Thymus (tissue), 11 donors: ENCODE results near the gene NUP98. TPM values are rescaled to one million over a fixed set of nuclear protein-coding genes. Genes with fewer than 3 reads are reported as not detected.
"Not testable (repeated sequence)": the region's sequence is repeated elsewhere in the genome, so short reads cannot be mapped to it uniquely, and the experiment has no call there.

Experiments used
- DNase-seq, 9 donors: peaks; one replicate each; pipeline ENCODE4 v3.0.0-alpha.2; 2013; ENCODE audit warnings: low spot score in 9 of 9, low read depth in 6 of 9, missing footprints in 1 of 9
- H3K27ac ChIP-seq, 2 donors: one replicate each; pipeline ENCODE4 v1.5.1; 2013; ENCODE audit warnings: control low read depth in 1 of 2, low read depth in 1 of 2, low read length in 1 of 2, mild to moderate bottlenecking in 1 of 2, moderate library complexity in 1 of 2
- H3K27me3 ChIP-seq, 2 donors: one replicate each; pipeline ENCODE4 v1.5.1; 2013; ENCODE audit warnings: low read length in 1 of 2; ENCODE audit not compliant: control insufficient read depth in 2 of 2, insufficient read depth in 1 of 2
- H3K36me3 ChIP-seq, 2 donors: one replicate each; pipeline ENCODE4 v1.5.1; 2013; ENCODE audit warnings: low read length in 1 of 2, mild to moderate bottlenecking in 1 of 2, moderate library complexity in 1 of 2; ENCODE audit not compliant: control insufficient read depth in 2 of 2, insufficient read depth in 2 of 2
- H3K4me1 ChIP-seq, 2 donors: one replicate each; pipeline ENCODE4 v1.5.1; 2013; ENCODE audit warnings: low read length in 2 of 2; ENCODE audit not compliant: control insufficient read depth in 2 of 2, insufficient read depth in 2 of 2
- H3K4me3 ChIP-seq, 2 donors: one replicate each; pipeline ENCODE4 v1.5.1; 2013; ENCODE audit warnings: low read length in 2 of 2, control low read depth in 1 of 2, mild to moderate bottlenecking in 1 of 2
- H3K9me3 ChIP-seq, 2 donors: one replicate each; pipeline ENCODE4 v1.5.1; 2013; ENCODE audit warnings: low read length in 1 of 2, mild to moderate bottlenecking in 1 of 2; ENCODE audit not compliant: control insufficient read depth in 2 of 2, insufficient read depth in 1 of 2
- whole genome bisulfite sequencing: extraction: QIAGEN DNeasy Blood & Tissue Kit; methylation state at CpG from one replicate; pipeline ENCODE4 v1.1.7; 2013; 5-methylcytosine and 5-hydroxymethylcytosine counted together
- polyA plus RNA-seq: library from polyadenylated mRNA; stranded (reverse); fragments of 200-250 nt; gene quantifications from one replicate; pipeline ENCODE4 v1.2.3, GENCODE V29; 2013
- total RNA-seq: library from RNA; stranded (reverse); fragments of 120-200 nt; gene quantifications from one replicate; pipeline ENCODE4 v1.2.4, GENCODE V29; 2013
- donor health status: healthy.

The NUP98 gene
- total and polyA plus RNA-seq, 2 donors = 23.0 to 59.0 TPM

GRCh38 chr11:3822312-3822711 lies 25.0 kb upstream of the NUP98 start:
- WGBS = 97% methylated on average over 7 of the region's 7 CpGs
- peaks cover 0 to 4% of the 10 kb centered on the region in 2 donors for H3K4me1 ChIP-seq
- peaks cover 25 to 28% of the 10 kb centered on the region in 2 donors for H3K36me3 ChIP-seq
- H3K27me3 ChIP-seq = no peaks in the 10 kb centered on the region
- H3K9me3 ChIP-seq = no peaks in the 10 kb centered on the region
- no peak overlapping the region for H3K4me3 ChIP-seq
- no peak overlapping the region for H3K27ac ChIP-seq
- DNase-seq = no peak

- Histone ChIP-seq H3K4me3 (no peak overlapping the region), H3K36me3 (peaks cover 12 to 15% of the 10 kb centered on the region in 2 donors), H3K4me1 (peaks cover 0 to 4% of the 10 kb centered on the region in 2 donors), H3K27ac (no peak overlapping the region), H3K27me3 (no peaks in the 10 kb centered on the region), H3K9me3 (no peaks in the 10 kb centered on the region)
- WGBS = 97% methylated on average over 2 of the region's 2 CpGs
- DNase-seq = no peak
Measured at GRCh38 chr11:3820971-3821370, 23.6 kb upstream of the NUP98 start.

- Histone ChIP-seq H3K4me1 (no peaks in the 10 kb centered on the region), H3K9me3 (no peaks in the 10 kb centered on the region), H3K4me3 (no peak overlapping the region), H3K27me3 (no peaks in the 10 kb centered on the region), H3K27ac (no peak overlapping the region), H3K36me3 (peaks cover 0 to 2% of the 10 kb centered on the region in 2 donors)
- DNase-seq = no peak
- 94% methylated on average over 10 of the region's 10 CpGs for WGBS
Measured at GRCh38 chr11:3817181-3817800, 19.9 kb upstream of the NUP98 start.

GRCh38 chr11:3816673-3817072 lies 19.3 kb upstream of the NUP98 start:
- Histone ChIP-seq H3K4me1 (no peaks in the 10 kb centered on the region), H3K9me3 (no peaks in the 10 kb centered on the region), H3K27ac (no peak overlapping the region), H3K27me3 (no peaks in the 10 kb centered on the region), H3K4me3 (no peak overlapping the region), H3K36me3 (peaks cover 0 to 2% of the 10 kb centered on the region in 2 donors)
- WGBS = 98% methylated on average over 2 of the region's 2 CpGs
- no peak for DNase-seq

GRCh38 chr11:3815845-3816244 lies 18.5 kb upstream of the NUP98 start:
- Histone ChIP-seq H3K4me1 (no peaks in the 10 kb centered on the region), H3K27me3 (no peaks in the 10 kb centered on the region), H3K9me3 (no peaks in the 10 kb centered on the region), H3K4me3 (no peak overlapping the region), H3K27ac (no peak overlapping the region), H3K36me3 (peaks cover 0 to 5% of the 10 kb centered on the region in 2 donors)
- WGBS = 95% methylated on average over 4 of the region's 4 CpGs
- DNase-seq = no peak

GRCh38 chr11:3814832-3815231 lies 17.5 kb upstream of the NUP98 start:
- not testable (repeated sequence) for DNase-seq, H3K4me3 ChIP-seq, H3K4me1 ChIP-seq, H3K9me3 ChIP-seq, H3K27me3 ChIP-seq, H3K36me3 ChIP-seq, H3K27ac ChIP-seq
- WGBS = 98% methylated on average over 5 of the region's 5 CpGs

GRCh38 chr11:3810951-3811350 lies 13.6 kb upstream of the NUP98 start:
- no peak for DNase-seq
- H3K36me3 ChIP-seq = peaks cover 4 to 8% of the 10 kb centered on the region in 2 donors
- no peaks in the 10 kb centered on the region for H3K27me3 ChIP-seq
- H3K9me3 ChIP-seq = peaks cover 0 to 3% of the 10 kb centered on the region in 2 donors
- no peak overlapping the region for H3K4me3 ChIP-seq
- peaks cover 0 to 12% of the 10 kb centered on the region in 2 donors for H3K4me1 ChIP-seq
- WGBS = 99% methylated on average over 4 of the region's 4 CpGs
- no peak overlapping the region for H3K27ac ChIP-seq

GRCh38 chr11:3810446-3810845 lies 13.1 kb upstream of the NUP98 start:
- Histone ChIP-seq H3K27me3 (no peaks in the 10 kb centered on the region), H3K36me3 (peaks cover 4 to 6% of the 10 kb centered on the region in 2 donors), H3K4me1 (peaks cover 0 to 12% of the 10 kb centered on the region in 2 donors), H3K27ac (no peak overlapping the region), H3K9me3 (peaks cover 0 to 3% of the 10 kb centered on the region in 2 donors), H3K4me3 (no peak overlapping the region)
- no peak for DNase-seq
- 97% methylated on average over 3 of the region's 3 CpGs for WGBS

GRCh38 chr11:3809624-3809928 lies 12.2 kb upstream of the NUP98 start:
- WGBS = 96% methylated on average over 1 of the region's 1 CpG
- H3K9me3 ChIP-seq = peaks cover 0 to 3% of the 10 kb centered on the region in 2 donors
- H3K36me3 ChIP-seq = peaks cover 4 to 6% of the 10 kb centered on the region in 2 donors
- H3K4me3 ChIP-seq = no peak overlapping the region
- H3K27ac ChIP-seq = no peak overlapping the region
- peaks cover 0 to 12% of the 10 kb centered on the region in 2 donors for H3K4me1 ChIP-seq
- no peak for DNase-seq
- H3K27me3 ChIP-seq = no peaks in the 10 kb centered on the region
